Ishikawa (cell line): ENCODE measurements around the gene BCKDHA.

Experiments used
- CEBPB ChIP-seq: IDR thresholded peaks from 2 replicates; pipeline ENCODE4 v1.6.1; 2012
- CREB1 ChIP-seq: IDR thresholded peaks from 2 replicates; pipeline ENCODE4 v1.6.1; 2012; ENCODE audit warnings: low read depth
- EGR1 ChIP-seq: IDR thresholded peaks from 2 replicates; pipeline ENCODE4 v1.6.1; 2012
- EP300 ChIP-seq: IDR thresholded peaks from 2 replicates; pipeline ENCODE4 v1.6.1; 2012; ENCODE audit warnings: borderline replicate concordance
- FOXM1 ChIP-seq: IDR thresholded peaks from 2 replicates; pipeline ENCODE4 v1.6.1; 2012; ENCODE audit warnings: low read depth, borderline replicate concordance
- NFIC ChIP-seq: IDR thresholded peaks from 2 replicates; pipeline ENCODE4 v1.6.1; 2012
- RAD21 ChIP-seq: IDR thresholded peaks from 2 replicates; pipeline ENCODE4 v1.6.1; 2012; ENCODE audit warnings: low read depth
- REST ChIP-seq: IDR thresholded peaks from 2 replicates; pipeline ENCODE4 v1.6.1; 2012; ENCODE audit warnings: low read depth, mild to moderate bottlenecking
- TAF1 ChIP-seq: IDR thresholded peaks from 2 replicates; pipeline ENCODE4 v1.6.1; 2012; ENCODE audit warnings: low read depth, mild to moderate bottlenecking
- TCF12 ChIP-seq: IDR thresholded peaks from 2 replicates; pipeline ENCODE4 v1.6.1; 2012; ENCODE audit warnings: low read depth
- TEAD4 ChIP-seq: IDR thresholded peaks from 2 replicates; pipeline ENCODE4 v1.6.1; 2012
- YY1 ChIP-seq: IDR thresholded peaks from 2 replicates; pipeline ENCODE4 v1.6.1; 2012; ENCODE audit warnings: low read depth
- ZBTB7A ChIP-seq: IDR thresholded peaks from 2 replicates; pipeline ENCODE4 v1.6.1; 2012; ENCODE audit warnings: low read depth
- TF ChIP-seq, protein P1 (sequence below): IDR thresholded peaks from 2 replicates; pipeline ENCODE4 v1.6.1; 2012
- TF ChIP-seq, protein P2 (sequence below): IDR thresholded peaks from 2 replicates; pipeline ENCODE4 v1.6.1; 2012

Gene BCKDHA

GRCh38 chr19:41452584-41453275 lies 55.1 kb downstream of the BCKDHA start:
- TF ChIP-seq REST (no peak), EGR1 (no peak), EP300 (no peak), CREB1 (no peak), TEAD4 (no peak), CEBPB (no peak), YY1 (no peak), ZBTB7A (no peak)
- TF ChIP-seq, protein P1, sequence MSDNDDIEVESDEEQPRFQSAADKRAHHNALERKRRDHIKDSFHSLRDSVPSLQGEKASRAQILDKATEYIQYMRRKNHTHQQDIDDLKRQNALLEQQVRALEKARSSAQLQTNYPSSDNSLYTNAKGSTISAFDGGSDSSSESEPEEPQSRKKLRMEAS = no peak

DNA sequence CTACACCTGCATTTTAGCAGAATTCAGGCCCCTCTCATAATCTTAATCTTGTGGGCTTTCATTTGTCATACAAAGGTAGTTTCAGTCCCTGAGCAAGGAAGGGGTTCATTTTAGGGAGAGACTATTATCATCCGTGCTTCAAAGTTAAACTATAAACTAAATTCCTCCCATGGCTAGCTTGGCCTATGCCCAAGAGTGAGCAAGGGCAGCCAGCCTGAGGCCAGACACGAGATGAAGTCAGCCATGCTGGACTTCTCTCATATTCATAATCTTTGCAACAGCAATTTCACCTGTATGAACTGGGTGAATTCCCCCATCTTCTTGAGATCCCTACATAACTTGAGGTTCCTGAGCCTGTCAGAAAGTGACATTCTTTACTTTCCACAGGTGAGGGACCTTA lies 58.3 kb downstream of the BCKDHA start:
- TF ChIP-seq YY1 = no peak
- no peak for TF ChIP-seq REST
- no peak for TF ChIP-seq EGR1
- no peak for TF ChIP-seq TCF12
- no peak for TF ChIP-seq NFIC
- no peak for TF ChIP-seq TAF1
- no peak for TF ChIP-seq CEBPB
- TF ChIP-seq CREB1 = no peak

GRCh38 chr19:41456342-41456918 lies 58.8 kb downstream of the BCKDHA start:
- TF ChIP-seq TCF12 (no peak), EGR1 (no peak), CEBPB (no peak), YY1 (no peak), CREB1 (no peak), FOXM1 (no peak), REST (no peak), RAD21 (no peak), NFIC (no peak), TAF1 (no peak), ZBTB7A (no peak), EP300 (no peak)
- TF ChIP-seq, protein P2, sequence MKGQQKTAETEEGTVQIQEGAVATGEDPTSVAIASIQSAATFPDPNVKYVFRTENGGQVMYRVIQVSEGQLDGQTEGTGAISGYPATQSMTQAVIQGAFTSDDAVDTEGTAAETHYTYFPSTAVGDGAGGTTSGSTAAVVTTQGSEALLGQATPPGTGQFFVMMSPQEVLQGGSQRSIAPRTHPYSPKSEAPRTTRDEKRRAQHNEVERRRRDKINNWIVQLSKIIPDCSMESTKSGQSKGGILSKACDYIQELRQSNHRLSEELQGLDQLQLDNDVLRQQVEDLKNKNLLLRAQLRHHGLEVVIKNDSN = no peak
- TF ChIP-seq, protein P1 = no peak

GRCh38 chr19:41457241-41457640 lies 59.6 kb downstream of the BCKDHA start:
- no peak for TF ChIP-seq TEAD4

DNA sequence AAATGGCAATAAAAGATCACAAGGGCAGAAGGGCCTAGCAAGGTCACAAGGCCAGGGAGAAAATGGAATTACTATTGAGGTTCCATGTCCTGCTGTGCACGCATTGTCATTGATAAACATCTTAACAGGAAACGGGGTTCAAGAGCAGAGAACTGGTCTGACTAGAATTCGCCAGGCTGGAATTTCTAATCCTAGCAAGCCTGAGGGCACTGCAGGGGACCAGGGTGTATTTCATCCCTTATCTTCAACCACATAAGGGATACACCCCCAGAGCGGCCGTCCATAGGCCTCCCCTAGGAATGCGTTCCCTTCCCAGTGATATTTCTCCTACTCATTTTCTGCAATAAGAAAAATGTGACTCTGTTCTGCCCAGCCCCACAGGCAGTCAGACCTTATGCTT lies 64.9 kb downstream of the BCKDHA start:
- TF ChIP-seq TEAD4 (no peak), FOXM1 (no peak), NFIC (no peak), EGR1 (no peak), RAD21 (no peak), TAF1 (no peak), EP300 (no peak), CREB1 (no peak), ZBTB7A (no peak), CEBPB (no peak)
- TF ChIP-seq, protein P2 = no peak
